Body of pancreas (tissue), 4 donors: ENCODE results near the gene SFXN1. TPM values are rescaled to one million over a fixed set of nuclear protein-coding genes. Genes with fewer than 3 reads are reported as not detected.
"Not testable (repeated sequence)": the region's sequence is repeated elsewhere in the genome, so short reads cannot be mapped to it uniquely, and the experiment has no call there.

Experiments
- ATAC-seq: fragments of 150-250 bp; one replicate; pipeline ENCODE4 v1.9.1; 2016
- DNase-seq, 4 donors: peaks; one replicate each; pipeline ENCODE4 v3.0.0-alpha.2; 2019
- H3K27ac ChIP-seq, 4 donors: fragments of 200-600 bp; sonication (generic); 1 replicate in 3 of 4; 2 replicates in 1 of 4; pipeline versions ENCODE4 v1.5.1 to v1.6.1; 2016 to 2019; ENCODE audit warnings: mild to moderate bottlenecking in 1 of 4, mixed read lengths in 1 of 4, moderate library complexity in 1 of 4
- H3K27me3 ChIP-seq, 2 donors: fragments of 200-600 bp; sonication (generic); one replicate each; pipeline ENCODE4 v1.6.0; 2016; ENCODE audit warnings: mild to moderate bottlenecking in 1 of 2
- H3K36me3 ChIP-seq, 2 donors: fragments of 200-600 bp; sonication (generic); replicated peaks in 1 of 2; 2 replicates each; pipeline ENCODE4 v1.5.1; 2016; ENCODE audit warnings: low read depth in 2 of 2; ENCODE audit not compliant: insufficient read depth in 1 of 2
- H3K4me1 ChIP-seq: fragments of 200-600 bp; sonication (generic); one replicate; pipeline ENCODE4 v1.6.0; 2016
- H3K4me3 ChIP-seq, 2 donors: fragments of 200-600 bp; sonication (generic); 1 replicate in 1 of 2; 2 replicates in 1 of 2; pipeline ENCODE4 v1.5.1; 2016 to 2019
- H3K9me3 ChIP-seq, 3 donors: fragments of 200-600 bp; sonication (generic); 1 replicate in 2 of 3; 2 replicates in 1 of 3; pipeline ENCODE4 v1.5.1; 2016
- CTCF ChIP-seq, 7 experiments: fragments of 450-650 bp in 4 of 7; fragments of 200-600 bp in 3 of 7; sonication (generic) in 3 of 7; IDR thresholded peaks; one replicate each; pipeline ENCODE4 v1.5.1; 2016 to 2019; ENCODE audit warnings: antibody characterized with exemption in 7 of 7
- POLR2A ChIP-seq, 3 donors: fragments of 450-650 bp; IDR thresholded peaks; one replicate each; pipeline ENCODE4 v1.6.1; 2016; ENCODE audit warnings: antibody characterized with exemption in 3 of 3, mild to moderate bottlenecking in 2 of 3
- WGBS, 2 donors: methylation state at CpG; one replicate each; pipeline ENCODE4 v1.1.5; 2017; 5-methylcytosine and 5-hydroxymethylcytosine counted together
- intact Hi-C: fragments of 100-400 bp; cut with DNase I; formaldehyde crosslinking; loops from one replicate; pipeline ENCODE4 v1.15.1; 2023
- total RNA-seq, 2 donors: library from RNA; depleted of rRNA; stranded (reverse); fragments of >200 nt; gene quantifications; one replicate each; pipeline ENCODE4 v1.1.0, GENCODE V29; 2016

SFXN1 gene
- total RNA-seq, 2 donors from 2014 or later = 11.7 to 29.3 TPM

GRCh38 chr5:175448276-175448675 is 30.1 kb upstream of the SFXN1 start:
- Histone ChIP-seq H3K27ac (no peak overlapping the region), H3K4me1 (peaks cover 14% of the 10 kb centered on the region), H3K4me3 (no peak overlapping the region), H3K9me3 (no peaks in the 10 kb centered on the region), H3K36me3 (no peaks in the 10 kb centered on the region), H3K27me3 (peaks cover 0 to 6% of the 10 kb centered on the region in 2 donors)
- ATAC-seq (no peak), DNase-seq (no peak)
- intact Hi-C loops = no loop called here
- 38% methylated on average over 3 of the region's 3 CpGs for WGBS, 2 donors
- TF ChIP-seq POLR2A (IDR thresholded peaks at IDR 0.05) = no peak
- TF ChIP-seq CTCF (IDR thresholded peaks at IDR 0.05) = no peak

- Histone ChIP-seq H3K27ac (no peak overlapping the region), H3K4me3 (no peak overlapping the region), H3K9me3 (no peaks in the 10 kb centered on the region), H3K4me1 (no peaks in the 10 kb centered on the region), H3K36me3 (no peaks in the 10 kb centered on the region), H3K27me3 (no peaks in the 10 kb centered on the region)
- TF ChIP-seq POLR2A (IDR thresholded peaks at IDR 0.05) (no peak), CTCF (IDR thresholded peaks at IDR 0.05) (no peak)
- no peak for DNase-seq
- 74 to 86% methylated on average over 2 of the region's 2 CpGs for WGBS, 2 donors
- no peak for ATAC-seq
- intact Hi-C loops = no loop called here
These were observed 26.2 kb upstream of the SFXN1 start for GRCh38 chr5:175452166-175452565.

- intact Hi-C loops, H3K4me3 ChIP-seq, H3K4me1 ChIP-seq, ATAC-seq, H3K9me3 ChIP-seq, H3K36me3 ChIP-seq, H3K27me3 ChIP-seq, H3K27ac ChIP-seq, DNase-seq: not testable (repeated sequence)
- 83 to 87% methylated on average over 5 of the region's 5 CpGs for WGBS, 2 donors
These were observed 24.0 kb upstream of the SFXN1 start for GRCh38 chr5:175454338-175454737.

GRCh38 chr5:175456105-175456742 is 22.1 kb upstream of the SFXN1 start:
- 63 to 67% methylated on average over 11 of the region's 11 CpGs for WGBS, 2 donors
- ATAC-seq (no peak), DNase-seq (no peak)
- Histone ChIP-seq H3K27me3 (no peaks in the 10 kb centered on the region), H3K4me3 (no peak overlapping the region), H3K36me3 (no peaks in the 10 kb centered on the region), H3K4me1 (no peaks in the 10 kb centered on the region), H3K27ac (no peak overlapping the region), H3K9me3 (no peaks in the 10 kb centered on the region)
- no peak for TF ChIP-seq POLR2A (IDR thresholded peaks at IDR 0.05)
- TF ChIP-seq CTCF (IDR thresholded peaks at IDR 0.05) = no peak
- intact Hi-C loops = no loop called here

- no peak overlapping the region for H3K4me3 ChIP-seq
- no peaks in the 10 kb centered on the region for H3K27me3 ChIP-seq
- no peak overlapping the region for H3K27ac ChIP-seq
- H3K4me1 ChIP-seq = no peaks in the 10 kb centered on the region
- TF ChIP-seq CTCF (IDR thresholded peaks at IDR 0.05) (no peak), POLR2A (IDR thresholded peaks at IDR 0.05) (no peak)
- ATAC-seq (no peak), DNase-seq (no peak)
- H3K36me3 ChIP-seq = no peaks in the 10 kb centered on the region
- intact Hi-C loops = no loop called here
- WGBS, 2 donors = 61 to 74% methylated on average over 1 of the region's 1 CpG
- no peaks in the 10 kb centered on the region for H3K9me3 ChIP-seq
These were observed 20.9 kb upstream of the SFXN1 start for GRCh38 chr5:175457466-175457865.
